ENCODE data around the gene ZNF397. TPM values are rescaled to one million over a fixed set of nuclear protein-coding genes. Genes with fewer than 3 reads are reported as not detected.

ZNF397 gene
- total RNA-seq, 1 experiment from 2014 or later = 1.5 TPM

GRCh38 chr18:35264409-35264808 is 23.6 kb downstream of the ZNF397 start:
- Histone ChIP-seq H3K27ac (ENCODE audit: low read length) (no peak overlapping the region), H3K9ac (ENCODE audit: low read length) (no peak overlapping the region), H4K20me1 (ENCODE audit: low read length) (no peaks in the 10 kb centered on the region), H3K36me3 (ENCODE audit: low read depth, low read length) (no peaks in the 10 kb centered on the region), H3F3A (ENCODE audit: low read length, unreplicated experiment) (no peaks in the 10 kb centered on the region), H3K4me3 (ENCODE audit: low read length) (no peak overlapping the region), H3K4me2 (ENCODE audit: low read length) (no peak overlapping the region), H2AFZ (ENCODE audit: low read length) (no peak overlapping the region), H3K79me2 (ENCODE audit: low read length) (no peaks in the 10 kb centered on the region), H3K27me3 (ENCODE audit: low read length) (no peaks in the 10 kb centered on the region), H3K4me1 (ENCODE audit: insufficient read depth, low read length) (no peaks in the 10 kb centered on the region), H3K9me2 (replicated peaks; ENCODE audit: low read length) (no peaks in the 10 kb centered on the region), H3K9me3 (ENCODE audit: low read length) (no peaks in the 10 kb centered on the region)
- ATAC-seq (no peak), DNase-seq (no peak)
- POLR2A ChIA-PET (ENCODE audit: unreplicated experiment) = no interaction called here
- BruUV-seq (replicated peaks) = no TSS peak
- intact Hi-C loops (cut with micrococcal nuclease) = no loop called here
- CTCF ChIA-PET = no interaction called here
- TF ChIP-seq CTCF (conservative IDR thresholded peaks at IDR 0.05; ENCODE audit: low read depth, low read length) (no peak), EZH2phosphoT487 (IDR thresholded peaks at IDR 0.05; ENCODE audit: borderline replicate concordance, low read length) (no peak), EZH2 (IDR thresholded peaks at IDR 0.05; ENCODE audit: low read length, unreplicated experiment) (no peak)

DNA sequence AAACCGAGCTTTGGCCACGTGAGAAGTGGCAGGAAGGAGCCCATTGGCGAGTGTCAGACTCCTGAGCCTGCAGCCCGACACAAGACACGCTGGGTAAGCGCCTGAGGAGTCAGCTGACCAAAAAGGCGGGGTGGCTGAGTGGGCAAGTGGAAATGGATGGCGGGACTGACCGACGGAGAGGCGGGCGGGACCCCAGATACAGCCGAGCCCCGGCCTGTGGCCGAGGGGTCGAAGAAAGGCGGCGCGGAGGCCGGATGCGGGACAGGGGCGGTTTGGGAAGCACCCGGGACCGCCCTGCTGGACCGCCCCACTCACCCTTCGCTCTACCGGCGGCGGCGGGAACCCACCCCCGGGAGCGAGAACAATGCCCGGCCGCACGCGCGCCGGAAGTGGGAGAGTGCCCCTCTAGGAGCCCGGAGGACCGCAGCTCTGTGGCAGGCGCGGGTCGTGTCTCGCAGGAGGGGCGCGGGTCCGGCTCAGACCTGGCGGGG is 26.4 kb downstream of the ZNF397 start:
- H4K20me1 ChIP-seq (ENCODE audit: low read length) = no peaks in the 10 kb centered on the region
- ATAC-seq (no peak), DNase-seq (no peak)
- no peaks in the 10 kb centered on the region for H3K9me2 ChIP-seq (replicated peaks; ENCODE audit: low read length)
- H3K4me3 ChIP-seq (ENCODE audit: low read length) = no peak overlapping the region
- ChIA-PET POLR2A (ENCODE audit: unreplicated experiment) (no interaction called here), CTCF (no interaction called here)
- no peak overlapping the region for H3K4me2 ChIP-seq (ENCODE audit: low read length)
- H3K36me3 ChIP-seq (ENCODE audit: low read depth, low read length) = no peaks in the 10 kb centered on the region
- H3F3A ChIP-seq (ENCODE audit: low read length, unreplicated experiment) = no peaks in the 10 kb centered on the region
- H3K79me2 ChIP-seq (ENCODE audit: low read length) = no peaks in the 10 kb centered on the region
- H3K4me1 ChIP-seq (ENCODE audit: insufficient read depth, low read length) = no peaks in the 10 kb centered on the region
- intact Hi-C loops (cut with micrococcal nuclease) = no loop called here
- BruUV-seq (replicated peaks) = no TSS peak
- TF ChIP-seq EZH2 (IDR thresholded peaks at IDR 0.05; ENCODE audit: low read length, unreplicated experiment) (no peak), CTCF (conservative IDR thresholded peaks at IDR 0.05; ENCODE audit: low read depth, low read length) (no peak), EZH2phosphoT487 (IDR thresholded peaks at IDR 0.05; ENCODE audit: borderline replicate concordance, low read length) (no peak)
- no peak overlapping the region for H2AFZ ChIP-seq (ENCODE audit: low read length)
- no peaks in the 10 kb centered on the region for H3K27me3 ChIP-seq (ENCODE audit: low read length)
- no peak overlapping the region for H3K27ac ChIP-seq (ENCODE audit: low read length)
- H3K9me3 ChIP-seq (ENCODE audit: low read length) = no peaks in the 10 kb centered on the region
- H3K9ac ChIP-seq (ENCODE audit: low read length) = no peak overlapping the region

DNA sequence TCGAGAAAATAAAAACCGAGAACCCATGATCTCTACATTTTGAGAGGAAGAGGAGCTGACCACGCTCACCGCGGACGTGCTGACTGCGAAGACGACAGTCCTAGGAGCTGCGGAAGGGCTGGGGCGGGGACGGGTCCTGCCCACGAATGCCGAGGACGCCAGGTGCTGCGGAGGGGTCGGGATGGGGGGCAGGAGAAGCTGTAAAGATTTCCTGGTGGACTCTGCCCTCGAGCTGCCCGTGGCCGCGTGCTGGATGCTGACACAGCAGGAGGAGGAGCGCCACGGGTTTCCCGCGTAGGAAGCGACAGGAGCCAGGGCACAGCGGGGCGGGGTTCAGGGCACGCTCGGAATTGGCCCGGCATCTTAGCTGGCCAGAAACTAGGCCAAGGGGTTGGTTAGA is 27.0 kb downstream of the ZNF397 start:
- ATAC-seq (no peak), DNase-seq (no peak)
- Histone ChIP-seq H3K4me2 (ENCODE audit: low read length) (no peak overlapping the region), H3K9me2 (replicated peaks; ENCODE audit: low read length) (no peaks in the 10 kb centered on the region), H3K27ac (ENCODE audit: low read length) (no peak overlapping the region), H3K79me2 (ENCODE audit: low read length) (no peaks in the 10 kb centered on the region), H3F3A (ENCODE audit: low read length, unreplicated experiment) (no peaks in the 10 kb centered on the region), H3K4me1 (ENCODE audit: insufficient read depth, low read length) (no peaks in the 10 kb centered on the region), H4K20me1 (ENCODE audit: low read length) (no peaks in the 10 kb centered on the region), H2AFZ (ENCODE audit: low read length) (no peak overlapping the region), H3K36me3 (ENCODE audit: low read depth, low read length) (no peaks in the 10 kb centered on the region), H3K9me3 (ENCODE audit: low read length) (no peaks in the 10 kb centered on the region), H3K27me3 (ENCODE audit: low read length) (no peaks in the 10 kb centered on the region), H3K4me3 (ENCODE audit: low read length) (no peak overlapping the region), H3K9ac (ENCODE audit: low read length) (no peak overlapping the region)
- intact Hi-C loops (cut with micrococcal nuclease) = no loop called here
- POLR2A ChIA-PET (ENCODE audit: unreplicated experiment) = no interaction called here
- BruUV-seq (replicated peaks) = no TSS peak
- CTCF ChIA-PET = no interaction called here
- TF ChIP-seq EZH2phosphoT487 (IDR thresholded peaks at IDR 0.05; ENCODE audit: borderline replicate concordance, low read length) (no peak), EZH2 (IDR thresholded peaks at IDR 0.05; ENCODE audit: low read length, unreplicated experiment) (no peak), CTCF (conservative IDR thresholded peaks at IDR 0.05; ENCODE audit: low read depth, low read length) (no peak)

Data from PC-3 (cell line).